HG03045 (cell line): Measurements from ENCODE around the gene MST1R.
"Not testable (repeated sequence)": the region's sequence is repeated elsewhere in the genome, so short reads cannot be mapped to it uniquely, and the experiment has no call there.

Experiments used
- ATAC-seq: cut with Tn5 transposase; IDR thresholded peaks from one replicate; pipeline ENCODE4 v1.9.1; 2021; ENCODE audit warnings: mild to moderate bottlenecking, moderate library complexity; ENCODE audit not compliant: unreplicated experiment

MST1R gene

GRCh38 chr3:49903451-49904424 lies at the start of gene MST1R:
Gene MST1R, minus strand, starts transcription at chr3:49903873. Its CDS starts 264 bp downstream, at chr3:49903609.
- ATAC-seq: peak; percentile 62

GRCh38 chr3:49952924-49953323 lies 49.3 kb upstream of the MST1R start:
- no peak for ATAC-seq

GRCh38 chr3:49942651-49943050 lies 39.0 kb upstream of the MST1R start:
- ATAC-seq: no peak

- no peak for ATAC-seq
These were observed 37.1 kb upstream of the MST1R start for GRCh38 chr3:49940667-49941249.

- peak; percentile 94 for ATAC-seq
These were observed 36.4 kb upstream of the MST1R start, which contains the start of gene RBM6 for GRCh38 chr3:49939858-49940666. Gene RBM6, plus strand, starts transcription at chr3:49940150. Its CDS starts 22,492 bp downstream, at chr3:49962642.

- ATAC-seq: no peak
These were observed 33.4 kb upstream of the MST1R start for GRCh38 chr3:49937090-49937489.

GRCh38 chr3:49932281-49932680 lies 28.6 kb upstream of the MST1R start:
- not testable (repeated sequence) for ATAC-seq

GRCh38 chr3:49930922-49931321 lies 27.2 kb upstream of the MST1R start:
- ATAC-seq: no peak

- ATAC-seq: no peak
These were observed 26.6 kb upstream of the MST1R start for GRCh38 chr3:49930168-49930690.

- ATAC-seq: peak; percentile 86
These were observed 25.9 kb upstream of the MST1R start, which contains the start of gene MON1A for GRCh38 chr3:49929291-49930167. Gene MON1A, minus strand, starts transcription at chr3:49929811. Its CDS starts 16,465 bp downstream, at chr3:49913346.

- no peak for ATAC-seq
These were observed 24.9 kb upstream of the MST1R start for GRCh38 chr3:49928481-49929017.

- ATAC-seq: no peak
These were observed 24.1 kb upstream of the MST1R start for GRCh38 chr3:49927798-49928197.

GRCh38 chr3:49926117-49926728 lies 22.6 kb upstream of the MST1R start:
- ATAC-seq: no peak

GRCh38 chr3:49925485-49925884 lies 21.8 kb upstream of the MST1R start:
- ATAC-seq: no peak

GRCh38 chr3:49924683-49925082 lies 21.0 kb upstream of the MST1R start:
- no peak for ATAC-seq

- ATAC-seq: not testable (repeated sequence)
These were observed 14.3 kb upstream of the MST1R start for GRCh38 chr3:49917806-49918590.

- ATAC-seq: no peak
These were observed 13.0 kb upstream of the MST1R start for GRCh38 chr3:49916686-49917085.

GRCh38 chr3:49914906-49915305 lies 11.2 kb upstream of the MST1R start:
- no peak for ATAC-seq
